GM19397 (cell line): ENCODE results near the gene GREB1L.

Source experiments
- ATAC-seq: cut with Tn5 transposase; IDR thresholded peaks from one replicate; pipeline ENCODE4 v1.9.1; 2021; ENCODE audit warnings: mild to moderate bottlenecking, moderate library complexity; ENCODE audit not compliant: unreplicated experiment

GREB1L gene

DNA sequence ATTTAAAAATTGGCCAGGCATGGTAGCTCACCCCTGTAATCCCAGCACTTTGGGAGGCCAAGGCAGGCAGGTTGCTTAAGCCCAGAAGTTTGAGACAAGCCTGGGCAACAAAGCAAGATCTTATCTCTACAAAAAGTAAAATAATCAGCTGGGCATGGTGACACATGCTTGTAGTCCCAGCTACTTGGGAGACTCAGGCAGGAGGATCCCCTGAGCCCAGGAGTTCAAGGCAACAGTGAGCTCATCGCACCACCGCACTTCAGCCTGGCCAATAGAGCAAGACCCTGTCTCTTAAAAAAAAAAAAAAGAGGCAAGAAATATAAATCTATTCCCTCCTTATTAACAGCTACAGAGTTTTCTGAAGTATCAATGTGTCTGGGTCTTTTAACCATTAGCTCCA, 306.6 kb downstream of the GREB1L start:
- ATAC-seq, result no peak

DNA sequence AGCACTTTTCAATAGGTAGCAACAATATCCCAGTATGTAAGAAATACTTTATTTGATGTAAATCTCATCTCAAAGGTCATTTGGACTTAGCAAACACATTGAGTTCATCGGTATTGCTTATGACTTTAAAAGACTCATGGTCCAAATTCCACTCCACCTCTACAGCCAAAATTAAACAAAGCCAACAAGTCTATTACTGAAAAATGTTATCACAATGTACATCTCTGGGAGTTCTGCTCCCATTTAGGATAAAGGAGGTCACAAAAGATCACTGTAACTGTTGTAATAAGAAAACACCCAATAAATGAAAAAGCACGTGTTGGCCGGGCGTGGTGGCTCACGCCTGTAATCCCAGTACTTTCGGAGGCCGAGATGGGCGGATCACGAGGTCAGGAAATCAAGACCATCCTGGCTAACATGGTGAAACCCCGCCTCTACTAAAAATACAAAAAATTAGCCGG, 308.5 kb downstream of the GREB1L start:
- no peak for ATAC-seq

DNA sequence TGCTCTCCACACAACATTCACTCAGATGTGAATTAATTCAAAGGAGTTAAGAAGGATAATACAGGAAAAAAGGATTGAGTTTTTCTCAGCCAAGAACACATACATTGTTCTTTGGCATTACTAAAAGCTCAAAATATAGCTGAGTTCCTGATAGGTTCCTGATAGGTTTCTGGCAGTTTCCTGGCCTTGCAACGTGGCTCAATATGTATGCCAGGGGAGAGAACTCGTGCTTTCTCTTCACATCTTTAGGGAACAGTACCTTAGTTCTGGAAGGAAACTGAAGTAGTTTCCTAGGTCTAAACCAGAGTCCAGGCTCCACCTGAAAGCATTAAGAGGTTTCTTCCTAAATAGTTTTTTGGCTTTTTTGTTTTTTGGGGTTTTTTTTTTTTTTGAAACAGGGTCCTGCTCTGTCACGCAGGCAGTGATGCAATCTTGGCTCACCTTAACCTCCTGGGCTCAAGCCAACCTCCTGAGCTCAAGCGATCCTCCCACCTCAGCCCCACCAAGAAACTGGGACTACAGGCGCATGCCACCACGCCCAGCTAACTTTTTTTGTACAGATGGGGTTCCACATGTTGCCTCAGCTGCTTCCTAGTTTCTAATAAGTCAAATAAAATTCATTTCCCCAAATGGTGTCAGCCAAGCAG, 315.7 kb downstream of the GREB1L start:
- no peak for ATAC-seq

DNA sequence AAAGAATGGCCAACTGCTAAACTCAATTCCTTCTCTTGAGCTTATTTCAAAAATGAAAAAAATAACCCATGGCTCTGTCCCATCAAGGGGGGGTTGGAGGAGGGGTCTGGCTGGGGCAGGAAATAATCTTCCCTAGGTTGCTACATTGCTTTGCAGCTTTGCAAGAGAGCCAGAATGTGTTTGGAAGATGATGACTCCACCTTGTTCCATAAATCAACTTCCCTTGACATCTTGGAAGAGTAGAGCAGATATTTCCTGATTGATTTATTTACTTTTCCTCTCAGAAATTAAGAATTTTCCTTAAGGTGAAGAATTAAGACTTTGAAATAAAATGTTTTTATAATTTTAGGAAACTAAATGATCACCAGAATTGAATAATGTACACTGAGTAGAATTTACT, 317.2 kb downstream of the GREB1L start:
- no peak for ATAC-seq

DNA sequence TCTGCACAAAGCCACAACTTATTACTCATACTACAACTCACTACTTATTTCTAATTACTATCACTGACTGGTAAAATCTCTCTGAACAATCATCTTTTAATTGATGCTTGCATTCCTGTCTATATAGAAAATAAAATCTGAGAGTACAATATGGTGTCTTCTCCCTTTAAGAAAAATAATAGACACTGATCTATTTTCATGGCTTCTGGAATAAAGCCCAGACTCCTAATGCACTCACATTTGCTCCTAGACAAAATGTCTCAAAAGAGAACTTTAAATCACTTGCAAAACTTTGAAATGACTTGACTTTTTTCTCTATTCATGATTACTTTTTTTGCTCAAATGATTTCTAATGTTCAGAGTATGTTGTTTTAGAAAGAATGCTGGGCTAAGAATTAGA, 329.7 kb downstream of the GREB1L start:
- no peak for ATAC-seq
